Fibroblast of skin of left biceps (primary cell): ENCODE data around the gene ECT2L.

Source experiments
- DNase-seq, 2 experiments: peaks; one replicate each; pipeline ENCODE4 v3.0.0-alpha.2; 2013; ENCODE audit warnings: low read depth in 2 of 2

Gene ECT2L

DNA sequence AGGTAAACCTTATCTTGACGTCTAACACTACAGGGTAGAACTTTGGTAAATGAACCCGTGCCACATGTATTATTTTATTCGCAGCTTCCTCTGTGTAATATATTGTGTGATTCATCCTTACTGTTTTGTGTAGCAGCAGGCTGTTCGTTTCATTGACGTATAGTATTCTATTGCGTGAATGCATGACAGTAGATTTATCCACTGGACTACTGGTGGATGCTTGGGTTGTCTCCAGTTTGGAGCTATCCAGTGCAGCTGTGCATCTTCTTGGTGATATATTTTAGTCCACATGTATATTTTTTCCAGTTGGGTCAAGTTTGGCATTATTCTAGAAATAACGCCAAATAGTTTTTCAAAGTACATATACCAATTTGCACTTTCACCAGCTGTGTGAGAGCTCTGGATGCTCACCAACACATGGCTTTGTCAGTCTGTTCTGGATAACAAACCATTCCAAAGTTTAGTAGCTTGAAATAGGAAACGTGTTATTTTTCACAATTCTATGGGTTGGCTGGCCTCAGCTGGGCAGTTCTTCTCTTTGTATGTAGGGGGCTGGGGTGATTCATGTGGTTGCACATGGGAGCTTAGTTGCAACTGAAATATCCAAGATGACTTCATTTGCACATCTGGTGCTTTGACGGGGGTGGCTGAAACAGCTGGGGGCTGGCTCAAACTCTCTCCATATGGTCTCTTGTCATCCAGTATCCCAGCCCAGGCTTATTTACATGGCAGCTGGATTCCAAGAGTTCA, 9.3 kb downstream of the ECT2L start:
- DNase-seq: peak; percentile 67

DNA sequence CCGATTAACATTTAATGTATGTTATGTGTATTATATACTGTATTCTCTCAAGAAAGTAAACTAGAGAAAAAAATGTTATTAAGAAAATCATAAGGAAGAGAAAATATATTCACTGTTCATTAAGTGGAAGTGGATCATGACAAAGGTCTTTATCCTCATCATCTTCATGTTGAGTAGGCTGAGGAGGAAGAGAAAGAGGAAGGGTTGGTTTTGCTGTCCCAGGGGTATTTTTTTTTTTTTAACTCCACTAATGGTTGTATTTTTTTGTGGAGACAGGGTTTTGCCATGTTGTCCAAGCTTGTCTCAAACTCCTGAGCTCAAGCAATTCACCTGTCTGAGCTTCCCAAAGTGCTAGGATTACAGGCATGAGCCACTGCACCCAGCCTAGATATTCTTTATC, 11.0 kb downstream of the ECT2L start:
- DNase-seq: no peak

DNA sequence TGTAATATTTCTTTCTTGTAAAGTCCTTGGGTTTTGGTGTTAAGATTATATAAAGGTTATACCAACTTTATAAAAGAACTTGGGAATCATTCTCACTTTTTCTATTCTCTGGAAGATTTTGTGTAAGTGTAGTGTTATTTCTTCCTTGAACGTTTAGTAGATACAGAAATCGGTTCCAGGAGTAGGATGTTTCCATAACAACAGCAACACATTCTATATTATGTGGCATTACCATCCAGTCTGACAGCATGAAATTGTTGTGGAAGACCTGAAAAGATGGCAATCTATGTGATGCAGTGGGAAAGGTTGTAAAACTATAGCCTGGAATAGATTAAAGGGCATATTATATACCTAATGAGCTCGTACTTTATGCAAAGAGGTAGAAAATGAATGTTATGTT, 13.8 kb downstream of the ECT2L start:
- DNase-seq: no peak

DNA sequence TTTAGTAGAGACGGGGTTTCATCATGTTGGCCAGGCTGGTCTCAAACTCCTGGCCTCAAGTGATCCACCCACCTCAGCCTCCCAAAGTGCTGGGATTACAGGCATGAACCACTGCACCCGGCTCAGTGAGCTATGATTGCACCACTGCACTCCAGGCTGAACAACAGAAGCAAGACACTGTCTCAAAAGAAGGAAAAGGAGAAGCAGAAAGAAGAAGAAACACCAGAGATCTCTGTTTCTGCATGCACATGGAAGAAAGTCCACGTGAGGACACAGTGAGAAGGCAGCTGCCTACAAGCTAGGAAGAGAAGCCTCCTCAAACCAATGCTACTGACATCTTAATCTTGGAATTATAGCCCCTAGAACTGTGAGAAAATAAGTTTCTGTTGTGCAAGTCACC, 16.0 kb downstream of the ECT2L start:
- DNase-seq: no peak

DNA sequence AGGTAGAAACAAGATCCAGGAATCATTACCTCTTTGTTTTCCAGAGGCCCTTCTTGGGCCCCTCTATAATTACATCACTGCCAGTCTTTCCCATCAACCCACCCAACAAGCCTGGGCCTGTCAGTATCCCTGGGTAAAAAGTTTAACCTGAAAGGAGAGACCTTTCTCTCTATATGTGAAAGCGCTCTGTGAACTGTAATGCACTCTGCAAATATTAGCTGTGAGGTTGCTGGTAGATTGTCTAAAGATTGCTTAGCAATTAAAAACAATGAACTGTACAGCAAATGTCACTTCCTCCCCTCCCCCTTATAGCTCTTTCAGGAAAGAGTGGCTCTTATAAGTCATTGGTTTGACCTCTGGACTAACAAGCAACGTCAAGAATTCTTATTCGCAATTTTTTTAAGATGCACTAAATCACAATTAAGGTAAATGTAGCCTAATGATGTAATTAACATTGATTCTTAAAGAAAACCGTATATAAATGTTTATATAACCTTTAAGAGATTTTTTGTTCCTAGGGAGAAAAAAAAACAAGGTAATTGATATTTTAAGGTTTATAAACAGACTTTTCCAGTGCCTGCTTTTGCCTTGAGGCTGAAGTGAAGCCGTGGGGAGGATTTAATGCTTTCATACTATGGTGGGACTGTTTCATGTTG, 18.4 kb downstream of the ECT2L start:
- DNase-seq: no peak

DNA sequence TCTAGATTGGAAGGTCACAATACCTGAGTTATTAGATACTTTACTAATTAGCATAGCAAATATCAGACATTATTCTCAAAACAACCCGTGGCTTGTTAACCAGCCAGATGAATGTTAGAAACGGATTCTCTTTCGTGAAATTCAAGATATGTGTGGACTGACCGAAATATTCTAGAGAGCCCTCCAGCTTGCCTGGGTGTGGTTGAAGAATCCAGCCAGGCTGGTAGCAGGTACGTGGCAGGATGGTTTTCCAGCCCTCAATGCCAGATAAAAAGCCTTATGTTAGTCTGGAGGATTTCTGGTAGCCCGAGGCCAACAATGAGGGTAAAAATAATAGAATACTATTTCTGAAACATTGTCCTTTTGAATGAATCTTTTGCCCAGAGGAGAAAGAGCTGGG, 19.3 kb downstream of the ECT2L start:
- DNase-seq: no peak

DNA sequence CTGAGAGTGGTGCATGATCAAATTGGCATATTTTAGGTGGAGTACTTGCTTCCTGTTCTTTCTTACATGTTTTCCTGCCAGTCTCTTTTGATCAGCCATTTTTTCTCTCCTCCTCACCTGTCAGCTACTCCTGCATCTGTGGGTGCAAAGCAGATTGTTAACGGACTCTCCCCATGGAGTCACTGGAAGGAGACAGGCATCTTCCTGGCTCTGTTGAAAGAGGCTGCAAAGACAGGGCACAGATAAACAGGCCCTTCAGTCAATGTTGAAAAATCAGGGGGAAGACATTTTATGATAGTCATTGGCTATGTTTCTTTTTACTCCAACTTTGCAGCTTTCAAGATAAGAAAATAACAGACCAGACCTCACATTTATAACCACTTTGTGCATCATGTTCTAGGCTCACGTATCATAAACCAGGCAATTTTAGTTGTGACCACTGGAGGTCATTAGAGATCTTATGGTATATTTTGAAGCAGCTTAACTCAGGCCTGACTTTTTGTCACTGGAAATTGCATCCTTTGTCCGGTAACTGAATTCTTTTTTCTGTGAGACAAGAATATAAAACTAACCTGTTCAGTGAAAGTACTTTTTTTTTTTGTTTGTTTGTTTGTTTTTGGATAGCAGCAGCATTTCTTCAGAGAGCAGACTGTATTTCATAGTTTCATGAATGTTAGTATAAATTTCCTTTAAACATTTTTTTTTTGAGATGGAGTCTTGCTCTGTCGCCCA, 20.1 kb downstream of the ECT2L start:
- DNase-seq: peak; percentile 35 to 47

DNA sequence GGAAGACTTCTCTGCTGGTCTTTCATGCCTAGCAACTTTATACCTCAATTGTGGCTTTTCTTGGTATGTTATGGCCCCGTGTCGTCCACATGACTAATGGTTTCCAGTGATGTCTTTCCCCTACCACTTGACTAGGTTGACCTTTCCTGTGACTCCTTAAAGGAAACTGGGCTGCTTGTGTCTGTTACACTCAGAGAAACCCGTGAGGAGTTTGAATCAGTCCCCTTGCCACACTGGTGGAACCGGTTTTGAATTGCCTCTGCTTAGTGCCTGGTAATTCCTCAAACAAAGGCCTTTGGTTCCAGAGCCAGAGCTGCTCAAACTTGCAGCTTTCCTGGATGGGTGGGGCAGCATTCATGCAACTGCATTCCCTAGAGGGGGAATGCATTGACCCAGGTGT, 21.9 kb downstream of the ECT2L start:
- peak in 1 of 2 experiments; percentile 12 for DNase-seq

DNA sequence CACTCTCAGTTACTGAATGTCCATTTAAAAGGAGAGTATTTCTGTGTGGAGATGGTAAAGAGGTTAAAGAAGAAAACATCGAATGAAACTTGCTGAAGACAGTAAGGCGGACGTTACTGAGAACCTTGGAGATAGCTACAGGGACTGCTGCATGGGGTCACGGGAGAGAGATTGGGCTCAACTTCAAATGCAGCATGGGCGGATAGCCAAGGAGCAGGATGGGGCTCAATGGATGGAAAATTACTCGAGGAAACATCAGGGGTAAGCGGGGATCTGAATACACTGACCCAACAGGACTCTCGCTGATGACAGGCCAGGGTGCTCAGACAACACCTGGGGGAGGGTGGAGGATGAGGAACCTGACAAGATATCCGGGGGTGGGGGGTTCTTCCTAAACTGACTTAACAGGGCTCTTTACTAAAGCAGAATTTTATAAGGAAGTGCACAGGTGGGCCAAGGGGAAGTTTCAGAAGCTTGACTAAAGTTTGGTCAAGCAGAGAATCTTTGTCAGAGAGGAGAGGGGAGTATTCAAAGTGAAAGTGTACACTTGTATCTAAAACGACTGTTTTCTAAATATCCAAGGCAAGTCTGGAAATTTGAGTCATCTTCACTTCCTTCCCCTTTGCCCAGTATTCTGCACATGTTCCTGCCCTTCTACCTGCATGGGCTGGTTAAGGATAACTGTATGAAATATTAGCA, 22.8 kb downstream of the ECT2L start:
- DNase-seq: no peak

DNA sequence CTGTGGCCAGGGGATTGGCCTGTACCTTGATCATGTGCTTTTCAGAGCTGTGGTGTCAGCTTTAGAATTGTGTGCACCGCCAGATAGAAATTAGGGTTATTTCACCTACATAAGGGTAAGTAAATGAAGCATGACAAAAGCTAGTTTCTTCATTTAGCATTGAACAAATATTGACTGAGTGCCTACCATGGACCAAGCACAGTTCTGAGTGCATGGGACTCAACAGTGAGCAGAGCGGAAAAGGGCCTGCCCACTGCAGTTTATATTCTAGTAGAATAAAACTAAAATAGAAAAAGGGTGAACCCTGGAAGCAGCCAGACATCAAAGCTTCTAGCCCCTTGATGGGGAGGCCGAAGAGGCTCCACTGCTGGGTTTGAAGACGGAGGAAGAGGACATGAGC, 25.6 kb downstream of the ECT2L start:
- DNase-seq: no peak

DNA sequence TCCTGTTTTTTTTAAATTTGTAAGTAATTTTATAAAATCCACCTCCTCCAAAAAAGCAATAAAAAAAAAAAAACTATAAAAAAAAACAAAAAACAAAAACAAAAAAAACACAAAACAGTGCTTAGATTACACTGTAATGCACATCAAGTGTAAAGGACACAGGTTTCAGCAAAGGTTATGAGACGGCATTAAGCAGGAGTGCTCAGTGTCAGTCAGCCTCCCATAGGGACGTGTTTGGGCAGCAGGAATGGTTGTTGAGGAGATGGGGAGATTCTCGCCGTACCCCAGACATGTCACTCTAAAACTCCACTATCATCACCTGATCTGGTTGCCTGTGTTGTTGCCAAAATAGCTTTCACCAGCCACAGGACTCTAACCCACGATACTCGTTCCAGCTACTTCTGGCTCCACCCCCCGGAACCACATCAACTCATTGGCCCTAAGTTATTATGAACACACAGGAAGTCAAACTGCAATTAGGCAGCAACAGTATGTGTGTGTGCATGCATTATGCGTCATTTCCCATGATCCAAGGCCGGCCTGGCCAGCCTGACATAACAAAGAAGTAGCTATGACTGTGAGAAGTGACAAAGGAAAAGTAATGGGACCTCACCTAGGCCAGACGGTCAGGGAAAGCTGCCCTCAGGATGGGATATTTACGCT, 28.7 kb downstream of the ECT2L start:
- DNase-seq: no peak

DNA sequence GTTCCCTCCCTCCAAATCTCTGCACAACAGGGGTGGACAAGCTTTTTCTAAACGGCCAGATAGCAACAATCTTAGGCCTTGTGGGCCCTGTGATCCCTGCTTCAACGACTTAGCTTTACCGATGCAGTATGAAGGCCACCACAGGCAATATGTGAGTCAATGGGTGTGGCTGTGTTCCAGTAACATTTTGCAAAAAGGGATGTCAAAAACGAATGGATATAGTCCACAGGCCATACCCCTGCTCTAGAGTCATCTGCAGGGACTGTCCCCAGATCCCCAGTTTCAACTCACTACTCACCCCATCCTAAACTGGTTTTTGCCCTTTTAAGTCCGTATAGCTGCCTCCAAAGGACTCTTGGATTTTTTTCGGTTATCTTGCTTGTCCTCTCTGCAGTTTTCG, 34.4 kb downstream of the ECT2L start:
- DNase-seq: no peak

DNA sequence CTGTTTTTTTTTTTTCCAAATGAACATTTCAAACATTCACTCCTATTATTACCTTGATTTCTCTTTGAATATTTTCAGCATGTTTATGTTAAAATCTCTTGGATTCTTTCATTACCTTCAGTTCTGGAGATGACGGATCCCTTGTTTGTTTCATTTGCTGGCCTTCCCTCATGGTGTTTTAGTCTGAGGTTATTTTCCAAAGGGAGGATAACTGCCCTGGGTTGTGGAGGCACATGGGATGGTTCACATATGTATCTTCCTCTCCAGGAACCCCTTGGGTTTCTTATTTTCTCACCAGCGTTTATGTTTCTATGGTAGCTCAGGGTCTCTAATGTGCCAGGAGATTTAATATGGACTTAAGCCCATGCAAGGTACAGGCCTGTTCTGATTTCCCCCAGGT, 36.3 kb downstream of the ECT2L start:
- DNase-seq: no peak

DNA sequence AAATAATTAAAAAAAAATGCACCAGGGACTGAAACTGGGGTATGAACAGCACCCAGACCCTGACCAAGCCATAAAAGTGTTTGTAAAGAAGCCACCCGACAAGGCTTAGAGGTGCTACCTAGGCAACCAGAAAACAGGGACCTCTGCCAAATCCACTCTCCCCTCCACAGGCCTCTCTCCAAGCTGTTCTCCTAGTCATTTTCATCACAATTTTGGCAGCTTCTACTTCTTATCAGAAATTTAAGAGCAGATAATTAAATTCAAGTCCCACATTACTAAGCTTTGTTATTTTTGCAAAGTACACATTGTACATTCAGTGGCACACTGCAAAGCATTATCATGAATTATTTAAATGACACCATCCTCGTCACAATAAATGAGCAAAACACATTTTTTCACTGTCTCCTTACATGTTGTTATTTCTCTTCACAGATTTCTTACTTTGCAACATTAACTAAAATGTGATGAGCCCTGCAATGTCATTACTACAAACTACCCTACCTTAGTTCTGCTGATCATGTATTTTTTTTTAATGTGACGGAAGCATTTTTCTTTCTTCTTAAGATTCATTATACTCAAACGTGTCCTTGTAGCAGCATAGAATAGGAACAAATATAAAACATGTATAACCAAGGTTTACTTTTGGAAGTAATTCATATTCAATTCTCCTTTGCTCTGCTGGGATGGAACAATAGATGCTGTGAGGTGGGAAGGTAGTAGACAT, 38.1 kb downstream of the ECT2L start:
- no peak for DNase-seq

DNA sequence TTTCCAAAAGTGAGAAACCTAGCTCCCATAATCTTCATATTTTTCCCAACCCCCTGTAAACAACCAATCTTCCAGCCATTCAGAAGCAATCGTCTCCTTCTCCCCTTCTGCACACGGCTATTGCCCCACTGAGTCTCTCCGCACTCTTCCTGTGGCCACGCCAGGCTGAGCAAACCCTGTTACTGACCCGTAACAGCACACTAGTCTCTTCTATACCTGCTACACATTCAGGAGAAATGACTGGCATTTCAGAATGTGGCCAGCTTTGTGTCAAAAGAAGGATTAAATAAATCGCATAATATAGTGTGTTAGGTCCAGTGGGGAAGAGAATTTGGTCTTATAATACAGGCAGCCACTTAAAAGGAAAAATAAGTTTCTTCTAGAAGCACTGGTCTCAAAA, 41.4 kb downstream of the ECT2L start:
- no peak for DNase-seq

DNA sequence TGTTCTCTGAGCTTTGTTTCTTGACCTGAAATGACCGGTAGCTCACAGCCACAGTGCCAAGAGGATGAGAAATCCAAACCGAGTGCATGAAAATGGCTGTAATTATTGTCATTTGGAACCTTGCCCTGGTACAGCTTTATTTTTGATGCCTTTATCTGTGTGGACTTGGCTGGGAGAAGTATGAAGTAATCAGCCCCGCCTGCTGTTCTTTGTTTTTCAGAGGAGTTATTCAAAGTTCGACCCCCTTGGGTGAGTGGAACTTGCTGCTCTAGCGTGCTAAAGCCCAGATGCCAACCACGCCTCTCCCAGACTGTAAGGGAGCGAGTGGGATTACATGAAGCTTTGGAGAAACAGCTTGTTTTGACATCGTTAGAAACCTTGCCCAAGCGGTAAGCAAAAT, 48.3 kb downstream of the ECT2L start:
- peak; percentile 12 to 21 for DNase-seq

DNA sequence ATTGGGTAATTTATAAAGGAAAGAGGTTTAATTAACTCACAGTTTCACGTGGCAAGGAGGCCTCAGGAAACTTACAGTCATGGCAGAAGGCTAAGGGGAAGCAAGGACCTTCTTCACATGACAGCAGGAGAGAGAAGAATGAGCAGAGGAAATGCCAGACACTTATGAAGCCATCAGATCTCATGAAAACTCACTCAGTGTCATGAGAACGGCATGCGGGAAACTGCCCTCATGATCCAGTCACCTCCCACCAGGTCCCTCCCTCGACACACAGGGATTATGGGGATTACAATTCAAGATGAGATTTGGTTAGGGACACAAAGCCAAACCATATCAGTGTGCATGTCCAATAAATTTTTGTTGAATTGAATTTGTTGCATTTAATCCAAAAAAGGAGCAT, 52.0 kb downstream of the ECT2L start:
- no peak for DNase-seq

DNA sequence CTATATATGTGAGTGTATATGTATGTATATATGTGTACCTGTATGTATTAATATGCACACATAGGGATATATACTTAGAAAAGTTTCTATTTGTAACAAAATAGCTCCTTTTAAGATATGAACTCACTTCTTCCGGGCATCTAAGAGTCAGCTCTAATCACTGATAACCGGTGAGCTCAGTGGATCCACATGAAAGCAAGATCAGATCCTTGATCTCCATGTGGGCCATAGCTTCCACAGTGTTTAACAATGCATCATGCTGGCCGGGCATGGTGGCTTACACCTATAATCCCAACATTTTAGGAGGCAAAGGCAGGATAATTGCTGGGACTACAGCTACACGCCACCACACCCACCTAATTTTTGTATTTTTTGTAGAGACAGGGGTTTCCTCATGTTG, 52.6 kb downstream of the ECT2L start:
- no peak for DNase-seq

DNA sequence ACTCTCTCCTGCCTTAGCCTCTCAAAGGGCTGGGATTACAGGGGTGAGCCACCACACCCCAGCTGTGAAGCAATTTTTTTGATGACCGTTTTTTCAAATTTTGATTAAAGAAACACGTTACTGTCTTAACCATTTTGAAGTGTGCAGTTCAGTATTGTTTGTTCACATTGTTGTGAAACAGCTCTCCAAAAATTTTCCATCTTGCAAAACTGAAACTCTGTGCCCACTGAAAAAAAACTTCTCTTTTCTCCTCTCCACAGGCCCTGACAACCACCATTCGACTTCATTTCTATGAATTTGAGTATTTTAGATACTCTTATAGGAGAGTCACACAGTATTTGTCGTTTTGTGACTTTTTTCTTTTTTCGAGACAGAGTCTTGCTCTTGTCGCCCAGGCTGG, 53.9 kb downstream of the ECT2L start:
- DNase-seq: no peak

DNA sequence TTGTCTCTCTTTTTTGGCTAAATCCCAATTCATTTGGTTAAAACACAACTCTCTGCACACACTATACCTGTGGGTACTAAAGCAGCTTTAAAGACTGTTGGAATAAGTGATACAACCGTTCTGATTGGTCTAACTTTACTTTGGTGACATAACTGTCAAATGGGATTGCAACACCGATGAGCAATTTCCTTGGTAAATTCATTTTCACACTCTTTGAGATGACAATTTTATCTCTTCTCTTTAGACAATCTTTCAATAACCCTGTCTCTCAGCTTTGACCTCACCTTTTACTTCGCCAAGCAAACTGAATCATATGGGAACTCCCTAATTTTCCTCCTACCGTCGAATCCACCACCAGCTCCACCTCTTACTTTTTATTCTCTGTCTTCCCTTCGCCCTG, 60.8 kb downstream of the ECT2L start:
- DNase-seq: no peak

DNA sequence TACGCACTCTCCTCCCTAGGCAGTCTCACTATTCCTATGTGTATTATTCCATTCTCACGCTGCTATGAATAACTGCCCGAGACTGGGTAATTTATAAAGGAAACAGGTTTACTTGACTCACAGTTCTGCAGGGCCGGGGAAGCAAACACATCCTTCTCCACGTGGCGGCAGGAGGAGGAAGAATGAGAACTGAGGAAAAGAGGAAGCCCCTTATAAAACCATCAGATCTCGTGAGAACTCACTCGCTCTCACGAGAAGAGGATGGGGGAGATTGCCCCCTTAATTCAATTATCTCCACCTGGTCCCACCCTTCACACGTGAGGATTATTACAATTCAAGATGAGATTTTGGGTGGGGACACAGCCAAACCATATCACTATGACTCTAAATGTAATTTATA, 61.9 kb downstream of the ECT2L start:
- DNase-seq: no peak
